ENCODE results near the gene KCP. TPM values are rescaled to one million over a fixed set of nuclear protein-coding genes. Genes with fewer than 3 reads are reported as not detected.

The KCP gene
- total RNA-seq, 1 experiment from 2014 or later, result 1.6 TPM

- peak within 1 kb of the TSS; percentile 68 for H3K9ac ChIP-seq (ENCODE audit: low read length)
- peak within 1 kb of the TSS; percentile 92 for H3K4me2 ChIP-seq (ENCODE audit: low read length)
- ChIA-PET POLR2A (interaction anchor here (1.4 kb wide), 1 partner anchor 93 kb away, joined by 3 read pairs; no protein-coding TSS in a partner anchor), CTCF (interaction anchor here (1.9 kb wide), 1 partner anchor 12 kb away, joined by 9 read pairs; no protein-coding TSS in a partner anchor), RAD21 (ENCODE audit: low non-redundant PET in 1 of 2, low total read pairs in 2 of 2, uncharacterized antibody in 2 of 2, unreplicated experiment in 2 of 2) (no interaction called here)
- peak within 1 kb of the TSS; percentile 69 for H3K27ac ChIP-seq (ENCODE audit: low read depth, low read length)
- DNase-seq (ENCODE audit: low read depth, low spot score) (no peak), ATAC-seq (peak; percentile 13; the same call in 1 of the 2 replicates)
- H2AFZ ChIP-seq (ENCODE audit: low read depth, low read length, poor library complexity, severe bottlenecking), result peak within 1 kb of the TSS; percentile 64
- H3K36me3 ChIP-seq (ENCODE audit: control insufficient read depth in 1 of 2, insufficient read depth in 2 of 2, low read length in 2 of 2), result 0 out of 4 replicates have a peak, but pooled peaks cover 0 to under 1% of the 10 kb centered on the region in 2 experiments
- H3K9me3 ChIP-seq (ENCODE audit: control insufficient read depth in 1 of 2, insufficient read depth in 1 of 2, low read depth in 1 of 2, low read length in 2 of 2), result no peaks in the 10 kb centered on the region
- peaks cover 35 to 74% of the 10 kb centered on the region in 2 experiments for H3K4me1 ChIP-seq (ENCODE audit: control insufficient read depth in 1 of 2, insufficient read depth in 2 of 2, low read length in 2 of 2)
- H3K79me2 ChIP-seq (ENCODE audit: insufficient read depth, low read length), result peaks cover 18% of the 10 kb centered on the region; the same call in 1 of the 2 replicates
- TF ChIP-seq, protein P1, sequence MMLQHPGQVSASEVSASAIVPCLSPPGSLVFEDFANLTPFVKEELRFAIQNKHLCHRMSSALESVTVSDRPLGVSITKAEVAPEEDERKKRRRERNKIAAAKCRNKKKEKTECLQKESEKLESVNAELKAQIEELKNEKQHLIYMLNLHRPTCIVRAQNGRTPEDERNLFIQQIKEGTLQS (IDR thresholded peaks at IDR 0.05), result no peak
- TF ChIP-seq, protein P2, sequence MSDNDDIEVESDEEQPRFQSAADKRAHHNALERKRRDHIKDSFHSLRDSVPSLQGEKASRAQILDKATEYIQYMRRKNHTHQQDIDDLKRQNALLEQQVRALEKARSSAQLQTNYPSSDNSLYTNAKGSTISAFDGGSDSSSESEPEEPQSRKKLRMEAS (IDR thresholded peaks at IDR 0.05), result no peak
- no peak for TF ChIP-seq SIN3A (IDR thresholded peaks at IDR 0.05; ENCODE audit: low read depth)
- H3K27me3 ChIP-seq (ENCODE audit: insufficient read depth, low read length), result no peaks in the 10 kb centered on the region
- H4K20me1 ChIP-seq (ENCODE audit: insufficient read depth), result no peaks in the 10 kb centered on the region
- intact Hi-C loops (cut with micrococcal nuclease), result no loop called here
- TSS peak; percentile 60 for BruUV-seq (replicated peaks)
- peak within 1 kb of the TSS; percentile 55 to 67 for H3K4me3 ChIP-seq (replicated peaks in 1 of 2; ENCODE audit: low read depth in 1 of 2, low read length in 2 of 2)
- H3K9me2 ChIP-seq (ENCODE audit: insufficient read depth), result no peaks in the 10 kb centered on the region
Observed at GRCh38 chr7:128830231-128831177, 80.0 kb downstream of the KCP start, which contains the start of gene FLNC. TSS of gene FLNC (plus strand) at chr7:128830406. CDS start at chr7:128830638, 232 bp downstream.

DNA sequence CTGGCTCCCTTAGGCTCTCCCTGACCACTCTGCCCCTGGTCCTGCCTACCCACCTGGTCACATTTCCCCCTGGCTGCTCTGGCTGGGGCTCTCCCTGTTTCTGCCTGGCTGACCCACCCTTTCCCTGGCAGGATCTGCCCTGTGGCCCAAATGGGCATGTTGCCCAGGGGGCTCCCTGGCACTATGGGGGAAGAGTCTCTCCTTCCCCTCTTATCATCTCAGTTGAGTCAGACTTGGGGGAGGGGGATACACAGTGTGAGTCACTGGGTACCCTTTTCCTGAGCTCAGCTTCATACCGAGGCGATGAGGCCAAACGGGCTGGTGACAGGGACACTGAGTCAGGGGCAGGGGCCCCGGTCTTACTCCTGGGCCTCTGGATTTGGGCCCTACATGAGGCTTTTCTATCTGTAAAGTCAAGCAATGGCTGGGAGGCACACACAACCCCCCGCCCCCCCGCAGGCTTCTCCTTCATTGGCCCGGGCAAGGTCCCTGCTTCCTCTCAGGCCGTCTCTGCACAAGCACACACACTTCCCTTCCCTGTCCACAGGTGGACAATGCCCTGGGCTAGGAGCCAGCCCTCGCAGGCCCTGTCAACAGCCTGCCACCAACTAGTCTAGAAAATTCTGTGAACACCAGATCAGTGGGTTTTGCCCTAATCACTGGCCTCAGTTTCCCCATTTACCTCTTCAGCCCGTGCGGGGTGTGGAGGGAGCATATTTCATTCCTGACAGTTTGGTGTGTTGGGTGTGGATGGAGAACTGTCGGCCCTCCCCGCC lies 80.9 kb downstream of the KCP start:
- DNase-seq (ENCODE audit: low read depth, low spot score) (no peak), ATAC-seq (peak; percentile 35)
- ChIA-PET RAD21 (ENCODE audit: low non-redundant PET in 1 of 2, low total read pairs in 2 of 2, uncharacterized antibody in 2 of 2, unreplicated experiment in 2 of 2) (no interaction called here), POLR2A (no interaction called here), CTCF (no interaction called here)
- H4K20me1 ChIP-seq (ENCODE audit: insufficient read depth), result no peaks in the 10 kb centered on the region
- peak overlapping the region; percentile 61 for H3K27ac ChIP-seq (ENCODE audit: low read depth, low read length)
- no peaks in the 10 kb centered on the region for H3K36me3 ChIP-seq (ENCODE audit: control insufficient read depth in 1 of 2, insufficient read depth in 2 of 2, low read length in 2 of 2)
- no peaks in the 10 kb centered on the region for H3K9me3 ChIP-seq (ENCODE audit: control insufficient read depth in 1 of 2, insufficient read depth in 1 of 2, low read depth in 1 of 2, low read length in 2 of 2)
- H3K79me2 ChIP-seq (ENCODE audit: insufficient read depth, low read length), result peaks cover 18% of the 10 kb centered on the region; the same call in 1 of the 2 replicates
- peak overlapping the region; percentile 68 for H3K9ac ChIP-seq (ENCODE audit: low read length)
- H3K9me2 ChIP-seq (ENCODE audit: insufficient read depth), result no peaks in the 10 kb centered on the region
- H2AFZ ChIP-seq (ENCODE audit: low read depth, low read length, poor library complexity, severe bottlenecking), result peak overlapping the region; percentile 64
- H3K4me1 ChIP-seq (ENCODE audit: control insufficient read depth in 1 of 2, insufficient read depth in 2 of 2, low read length in 2 of 2), result peaks cover 35 to 74% of the 10 kb centered on the region in 2 experiments
- no TSS peak for BruUV-seq (replicated peaks)
- H3K4me2 ChIP-seq (ENCODE audit: low read length), result peak overlapping the region; percentile 92
- no peak for TF ChIP-seq SIN3A (IDR thresholded peaks at IDR 0.05; ENCODE audit: low read depth)
- H3K4me3 ChIP-seq (replicated peaks in 1 of 2; ENCODE audit: low read depth in 1 of 2, low read length in 2 of 2), result peak overlapping the region; percentile 41 to 67
- H3K27me3 ChIP-seq (ENCODE audit: insufficient read depth, low read length), result no peaks in the 10 kb centered on the region
- intact Hi-C loops (cut with micrococcal nuclease), result no loop called here

Measured in HCT116 (cell line).